GF-D8 (cell line): Measurements from ENCODE around the gene ACAP2.
"Not testable (repeated sequence)": the region's sequence is repeated elsewhere in the genome, so short reads cannot be mapped to it uniquely, and the experiment has no call there.

Experiments
- DNase-seq: peaks from one replicate; lab custom pipeline; 2025; lab: John Stamatoyannopoulos, UW

The ACAP2 gene, protein sequence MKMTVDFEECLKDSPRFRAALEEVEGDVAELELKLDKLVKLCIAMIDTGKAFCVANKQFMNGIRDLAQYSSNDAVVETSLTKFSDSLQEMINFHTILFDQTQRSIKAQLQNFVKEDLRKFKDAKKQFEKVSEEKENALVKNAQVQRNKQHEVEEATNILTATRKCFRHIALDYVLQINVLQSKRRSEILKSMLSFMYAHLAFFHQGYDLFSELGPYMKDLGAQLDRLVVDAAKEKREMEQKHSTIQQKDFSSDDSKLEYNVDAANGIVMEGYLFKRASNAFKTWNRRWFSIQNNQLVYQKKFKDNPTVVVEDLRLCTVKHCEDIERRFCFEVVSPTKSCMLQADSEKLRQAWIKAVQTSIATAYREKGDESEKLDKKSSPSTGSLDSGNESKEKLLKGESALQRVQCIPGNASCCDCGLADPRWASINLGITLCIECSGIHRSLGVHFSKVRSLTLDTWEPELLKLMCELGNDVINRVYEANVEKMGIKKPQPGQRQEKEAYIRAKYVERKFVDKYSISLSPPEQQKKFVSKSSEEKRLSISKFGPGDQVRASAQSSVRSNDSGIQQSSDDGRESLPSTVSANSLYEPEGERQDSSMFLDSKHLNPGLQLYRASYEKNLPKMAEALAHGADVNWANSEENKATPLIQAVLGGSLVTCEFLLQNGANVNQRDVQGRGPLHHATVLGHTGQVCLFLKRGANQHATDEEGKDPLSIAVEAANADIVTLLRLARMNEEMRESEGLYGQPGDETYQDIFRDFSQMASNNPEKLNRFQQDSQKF

DNA sequence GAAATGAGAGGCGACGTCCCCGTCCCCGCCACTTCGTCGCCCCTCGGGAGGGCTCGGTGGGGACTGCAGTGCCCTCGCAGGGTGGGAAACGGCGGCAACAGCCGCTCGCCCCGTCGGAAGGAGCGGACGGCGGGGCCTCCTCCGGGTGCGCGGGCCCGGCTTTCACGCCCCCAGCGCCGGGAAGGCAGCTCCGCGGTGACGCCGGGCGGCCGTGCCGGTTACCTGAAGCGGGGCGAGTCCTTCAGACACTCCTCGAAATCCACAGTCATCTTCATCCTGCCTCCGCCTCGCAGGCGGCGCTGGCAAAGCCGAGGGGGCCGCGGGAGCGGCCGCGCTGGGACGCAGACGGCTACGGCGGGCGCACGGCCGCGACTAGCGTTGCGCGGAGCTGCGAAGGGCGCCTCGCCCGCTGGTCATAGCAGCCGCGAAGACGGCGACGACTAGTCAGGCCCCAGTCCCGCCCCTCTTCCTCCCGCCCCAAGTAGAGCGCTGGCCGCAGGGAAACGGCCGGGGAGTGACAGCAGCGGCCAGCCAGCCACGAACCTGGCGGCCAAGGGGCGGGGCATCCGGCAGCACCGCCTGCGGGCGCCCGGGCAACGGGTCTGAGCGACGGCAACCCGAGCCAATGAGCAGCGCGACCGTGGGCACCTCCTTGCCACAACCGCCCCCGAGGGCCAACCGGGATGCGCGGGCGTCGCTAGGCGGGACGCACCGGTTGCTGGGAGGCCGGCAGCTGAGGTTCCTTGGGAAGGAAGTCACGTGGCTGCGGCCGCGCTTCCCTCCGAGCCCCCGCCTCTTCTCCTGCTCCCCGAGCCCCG is at the start of gene ACAP2:
Gene ACAP2 (minus strand): TSS at position 448 of the 818 bp plus-strand sequence. CDS start 173 bp downstream, at position 275.
- DNase-seq = peak; percentile 98

DNA sequence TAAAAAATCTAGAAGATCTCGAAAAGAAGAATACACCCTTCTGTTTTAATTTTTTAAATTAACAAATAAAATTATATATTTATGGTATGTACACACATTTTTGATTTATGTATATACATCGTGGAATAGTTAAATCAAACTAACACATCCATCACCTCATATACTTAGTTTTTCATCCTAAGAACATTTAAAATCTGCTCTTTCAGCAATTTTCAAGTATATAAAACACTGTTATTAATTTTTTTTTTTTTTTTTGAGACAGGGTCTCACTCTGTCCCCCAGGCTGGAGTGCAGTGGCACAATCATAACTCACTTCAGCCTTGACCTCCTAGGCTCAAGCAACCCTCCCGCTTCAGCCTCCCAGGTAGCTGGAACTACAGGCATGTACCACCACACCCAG is 32.8 kb upstream of the ACAP2 start:
- DNase-seq = no peak

DNA sequence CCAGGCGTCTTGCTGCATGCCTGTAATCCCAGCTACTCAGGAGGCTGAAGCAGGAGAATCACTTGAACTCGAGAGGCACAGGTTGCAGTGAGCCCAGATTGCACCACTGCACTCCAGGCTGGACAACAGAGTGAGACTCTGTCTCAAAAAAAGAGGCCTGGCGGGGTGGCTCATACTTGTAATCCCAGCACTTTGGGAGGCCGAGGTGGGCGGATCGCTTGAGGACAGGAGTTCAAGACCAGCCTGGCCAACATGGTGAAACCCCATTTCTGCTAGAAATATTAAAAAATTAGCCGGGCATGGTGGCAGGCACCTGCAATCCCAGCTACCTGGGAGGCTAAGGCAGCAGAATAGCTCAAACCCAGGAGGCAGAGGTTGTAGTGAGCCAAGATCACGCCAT is 32.3 kb upstream of the ACAP2 start:
- not testable (repeated sequence) for DNase-seq

DNA sequence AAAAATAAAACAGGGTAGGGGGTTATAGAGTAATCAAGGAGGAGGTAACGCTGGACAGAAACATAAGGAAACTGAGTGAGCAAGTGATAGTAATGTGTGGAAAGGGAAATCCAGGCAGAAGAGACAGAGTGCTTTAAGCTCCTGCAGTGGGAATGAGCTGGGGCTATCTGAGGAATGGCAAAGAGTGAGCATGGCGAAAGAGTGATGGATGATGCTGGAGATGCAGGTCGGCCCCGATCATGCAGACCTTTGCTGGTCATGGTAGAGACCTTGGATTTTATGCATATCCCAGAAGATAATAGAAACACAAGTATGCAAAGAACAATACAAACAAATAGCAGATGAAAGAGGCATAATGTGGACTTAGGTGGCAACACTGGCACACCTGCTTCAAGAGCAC is 26.0 kb upstream of the ACAP2 start:
- DNase-seq = no peak

DNA sequence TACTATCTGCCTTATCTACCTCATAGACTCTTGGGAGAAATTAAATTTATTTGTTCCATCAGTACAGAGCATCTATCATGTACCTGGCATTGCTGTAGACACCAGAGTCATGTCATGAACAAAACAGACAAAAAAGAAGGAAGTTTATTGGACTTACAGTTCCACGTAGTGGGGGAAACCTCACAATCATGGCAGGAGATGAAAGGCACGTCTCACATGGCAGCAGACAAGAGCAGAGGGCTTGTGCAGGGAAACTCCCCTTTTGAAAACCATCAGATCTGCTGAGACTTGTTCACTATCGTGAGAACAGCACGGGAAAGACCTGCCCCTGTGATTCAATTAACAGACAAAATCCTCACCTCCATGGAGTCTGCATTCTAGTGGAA is 25.6 kb upstream of the ACAP2 start:
- DNase-seq = no peak

DNA sequence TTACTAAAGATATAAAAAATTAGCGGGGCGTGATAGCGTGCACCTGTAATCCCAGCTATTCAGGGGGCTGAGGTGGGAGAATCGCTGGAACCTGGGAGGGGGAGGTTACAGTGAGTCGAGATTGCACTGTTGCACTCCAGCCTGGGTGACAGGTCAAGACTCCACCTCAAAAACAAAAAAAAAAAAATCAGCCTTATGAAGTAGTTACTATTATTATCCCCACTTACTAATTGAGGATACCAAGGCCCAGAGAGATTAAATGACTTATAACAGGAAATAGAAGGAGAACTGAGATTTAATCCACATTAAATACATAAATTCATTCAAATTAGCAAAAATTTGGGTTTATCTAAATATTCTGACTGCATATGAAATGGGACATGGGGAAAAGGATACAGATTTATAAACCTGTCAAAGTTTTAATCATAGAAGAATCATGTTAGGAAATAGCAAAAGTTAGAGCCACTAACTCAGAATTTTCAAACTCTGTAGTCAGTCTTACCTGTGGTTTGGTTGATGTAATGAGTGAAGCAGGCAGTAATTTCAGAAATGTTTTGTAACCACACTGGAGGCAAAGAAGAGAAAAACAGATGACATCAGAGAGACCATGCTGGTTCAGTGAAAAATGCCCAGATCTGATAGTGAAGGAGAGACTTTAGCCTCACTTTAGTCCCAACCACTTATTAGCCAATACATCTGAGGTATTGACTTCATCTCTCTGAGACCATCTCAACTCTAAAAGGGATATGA is 25.0 kb upstream of the ACAP2 start:
- DNase-seq = no peak

DNA sequence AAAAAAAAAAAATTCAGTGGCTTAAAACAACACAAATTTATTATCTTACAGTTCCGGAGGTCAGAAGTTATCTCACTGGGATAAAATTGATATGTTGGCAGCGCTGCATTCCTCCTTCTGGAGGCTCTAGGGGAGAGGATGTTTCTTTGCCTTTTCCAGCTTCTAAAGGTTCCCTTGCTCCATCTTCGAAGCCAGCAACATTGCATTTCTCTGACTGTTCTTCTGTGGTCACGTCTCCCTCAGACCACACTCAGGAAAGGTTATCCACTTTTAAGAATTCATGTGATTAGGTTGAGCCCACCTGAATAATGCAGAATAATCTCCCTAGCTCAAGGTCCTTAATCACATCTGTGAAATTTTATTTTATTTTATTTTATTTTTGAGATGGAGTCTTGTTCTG is 23.4 kb upstream of the ACAP2 start:
- DNase-seq = no peak

DNA sequence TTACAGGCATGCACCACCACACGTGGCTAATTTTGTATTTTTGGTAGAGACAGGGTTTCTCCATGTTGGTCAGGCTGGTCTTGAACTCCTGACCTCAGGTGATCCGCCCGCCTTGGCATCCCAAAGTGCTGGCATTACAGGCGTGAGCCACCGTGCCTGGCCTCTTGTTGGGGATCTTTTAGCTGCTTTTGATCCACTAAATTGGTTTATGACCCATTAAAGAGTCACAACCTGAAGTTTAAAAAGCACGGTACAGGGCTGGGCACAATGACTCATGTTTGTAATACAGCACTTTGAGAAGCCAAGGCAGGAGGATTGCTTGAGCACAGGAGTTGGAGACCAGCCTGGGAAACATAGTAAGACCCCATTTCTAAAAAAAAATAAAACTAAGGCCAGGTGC is 20.1 kb upstream of the ACAP2 start:
- DNase-seq = not testable (repeated sequence)

DNA sequence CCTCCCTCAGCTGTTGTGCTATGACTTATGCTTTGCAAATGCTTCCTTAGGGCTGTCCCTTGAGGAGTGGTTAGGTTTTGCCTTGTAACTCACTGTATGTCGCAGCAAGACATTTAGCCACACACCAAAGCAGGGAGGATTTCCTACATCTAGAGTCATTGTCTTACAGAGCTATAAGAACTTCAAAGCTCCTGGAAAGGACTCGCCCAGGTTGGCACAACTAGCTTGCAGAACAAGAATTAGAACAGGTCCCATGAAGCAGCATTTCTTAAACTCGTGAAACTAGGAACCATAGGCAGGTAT is 19.4 kb upstream of the ACAP2 start:
- no peak for DNase-seq

DNA sequence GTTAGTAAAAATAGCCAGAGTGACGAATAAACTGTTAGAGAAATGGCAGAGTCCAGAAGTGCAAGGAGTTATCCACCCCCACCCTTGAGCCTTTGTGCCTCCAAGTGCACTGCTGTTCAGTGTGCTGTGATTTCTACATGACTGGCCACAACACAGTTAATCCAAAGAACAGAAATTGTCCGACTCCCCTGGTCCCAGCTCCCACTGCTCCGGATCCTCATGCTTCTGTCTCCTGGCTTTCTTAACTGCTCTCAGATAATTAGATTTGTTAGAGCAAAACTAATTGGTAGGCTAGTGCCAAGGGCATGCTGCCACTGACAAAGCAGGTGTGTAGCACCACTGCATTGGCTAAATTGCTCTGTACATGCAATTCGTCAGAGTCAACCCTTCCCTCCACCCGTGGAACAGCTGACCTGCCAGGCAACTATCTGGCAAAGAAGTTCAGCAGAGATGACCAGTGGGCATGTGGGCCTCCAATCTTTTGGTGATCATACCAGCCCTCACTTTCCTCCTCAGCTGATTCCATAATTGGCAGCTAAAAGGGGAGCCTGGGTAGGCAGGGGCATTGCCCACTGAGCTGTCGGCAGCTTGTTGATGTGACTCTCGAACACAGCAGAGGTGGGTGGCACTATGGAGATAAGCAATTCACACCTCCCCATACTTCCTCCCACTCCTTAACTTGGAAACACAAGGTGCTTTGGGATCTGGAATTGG is 18.9 kb upstream of the ACAP2 start:
- no peak for DNase-seq

DNA sequence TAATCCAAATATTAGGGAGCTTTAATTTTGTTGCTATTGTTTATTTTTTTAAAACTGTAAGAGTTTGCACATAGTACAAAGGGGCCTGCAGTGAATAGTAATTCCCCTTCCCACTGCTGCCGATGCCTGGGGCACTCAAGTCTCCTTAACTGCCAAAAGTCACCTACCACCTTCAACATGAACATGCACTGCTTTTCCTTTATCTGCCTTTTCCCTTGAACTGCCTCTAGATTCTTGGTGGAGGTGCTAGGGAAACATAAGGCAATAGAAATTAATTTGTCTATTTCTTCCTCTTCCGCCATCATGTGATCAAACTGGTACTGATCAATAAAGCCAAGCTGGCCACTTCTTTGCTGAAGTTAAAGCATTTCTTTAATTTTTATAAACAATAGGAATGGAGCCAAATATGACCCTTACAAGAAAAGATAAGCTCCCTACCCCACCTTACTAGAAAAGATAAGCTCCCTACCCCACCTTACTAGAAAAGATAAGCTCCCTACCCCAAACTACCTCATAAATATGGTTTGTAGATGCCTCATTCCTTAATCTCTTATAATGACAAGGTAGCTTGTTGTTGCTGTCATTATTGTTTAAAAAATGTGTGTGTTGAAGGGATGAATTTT is 17.4 kb upstream of the ACAP2 start:
- no peak for DNase-seq

DNA sequence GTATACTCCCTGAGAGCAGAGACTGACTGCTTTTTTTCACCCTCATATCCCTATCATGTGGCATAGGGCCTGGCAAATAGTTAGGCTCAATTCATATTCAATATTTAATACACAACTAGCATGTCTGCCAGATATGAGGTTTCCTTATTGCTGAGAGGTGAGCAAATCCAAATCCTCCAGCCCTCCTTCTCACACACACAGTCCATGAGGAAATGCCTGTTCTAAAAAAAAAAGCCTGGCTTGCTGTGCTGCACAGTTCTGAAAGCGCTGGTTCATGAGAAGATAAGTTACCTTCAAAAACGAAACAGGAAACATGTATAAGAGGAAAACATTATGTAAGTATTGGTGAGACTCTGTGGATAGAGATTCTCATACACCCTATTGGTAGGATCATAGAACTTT is 15.5 kb upstream of the ACAP2 start:
- DNase-seq = peak; percentile 58

DNA sequence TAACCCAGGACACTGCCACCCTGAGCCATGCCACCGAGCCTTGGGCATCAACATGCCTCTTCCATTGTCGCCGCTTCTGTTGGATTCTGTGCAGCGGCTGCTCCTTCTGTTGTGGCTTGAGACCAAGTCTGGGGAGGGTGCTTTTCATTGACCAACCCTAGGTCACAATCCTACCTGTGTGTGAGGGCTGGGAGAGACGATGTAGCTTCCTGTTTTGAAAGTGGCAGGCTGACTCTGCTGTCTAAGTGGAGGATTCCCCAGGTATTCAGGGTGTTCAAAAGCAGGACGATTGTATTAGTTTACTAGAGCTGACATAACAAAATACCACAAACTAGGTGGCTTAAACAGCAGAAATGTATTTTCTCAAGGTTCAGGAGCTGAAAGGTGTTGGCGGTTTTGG is 13.0 kb upstream of the ACAP2 start:
- no peak for DNase-seq

DNA sequence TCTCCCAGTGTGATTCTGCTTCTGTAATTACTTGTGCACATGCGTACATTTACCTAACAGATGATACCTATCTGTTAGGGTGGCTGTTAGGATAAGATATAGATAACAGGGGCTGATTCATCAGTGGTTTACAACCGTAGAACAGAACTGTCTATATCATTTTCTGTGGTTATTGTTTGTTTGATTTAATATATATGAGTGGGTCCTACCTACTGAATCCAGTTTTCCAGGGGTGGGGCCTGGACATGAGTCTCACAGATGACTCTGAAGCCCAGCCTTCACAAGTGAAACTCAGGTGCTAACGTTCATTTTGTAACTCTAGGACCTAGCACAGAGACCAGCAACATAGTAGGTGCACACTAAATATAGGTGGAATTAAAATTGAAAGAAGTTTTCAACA is 10.4 kb upstream of the ACAP2 start:
- DNase-seq = no peak

DNA sequence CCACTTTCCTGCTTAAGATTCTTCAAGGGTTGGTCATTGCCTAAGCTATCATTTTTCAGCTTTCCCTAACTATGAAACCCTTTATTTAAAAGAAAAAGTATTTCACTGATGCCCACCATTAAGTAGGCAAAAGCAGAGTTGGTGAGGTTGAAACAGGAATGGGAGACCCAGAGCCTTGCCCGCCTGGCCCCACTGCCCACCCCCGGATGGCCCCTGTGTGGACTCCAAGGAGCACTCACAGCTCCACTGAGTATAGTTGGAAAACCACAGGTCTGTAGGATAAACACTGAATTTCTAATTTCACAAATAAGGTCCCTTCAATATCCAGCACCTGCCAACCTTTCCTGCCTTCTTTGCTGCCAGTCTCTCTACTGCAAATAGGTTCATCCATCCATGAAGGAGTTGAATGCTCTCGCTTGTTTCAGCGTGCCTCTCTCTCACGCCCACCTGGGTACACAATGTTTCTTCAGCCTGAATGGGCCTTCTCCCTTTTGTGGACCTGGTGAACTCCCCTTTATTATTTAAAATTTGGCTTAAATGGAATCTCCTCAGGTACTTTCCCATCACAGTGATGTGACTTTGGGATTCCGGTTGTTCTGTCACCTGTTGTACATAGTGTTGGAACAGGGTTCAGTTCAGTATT is 8.7 kb upstream of the ACAP2 start:
- no peak for DNase-seq

DNA sequence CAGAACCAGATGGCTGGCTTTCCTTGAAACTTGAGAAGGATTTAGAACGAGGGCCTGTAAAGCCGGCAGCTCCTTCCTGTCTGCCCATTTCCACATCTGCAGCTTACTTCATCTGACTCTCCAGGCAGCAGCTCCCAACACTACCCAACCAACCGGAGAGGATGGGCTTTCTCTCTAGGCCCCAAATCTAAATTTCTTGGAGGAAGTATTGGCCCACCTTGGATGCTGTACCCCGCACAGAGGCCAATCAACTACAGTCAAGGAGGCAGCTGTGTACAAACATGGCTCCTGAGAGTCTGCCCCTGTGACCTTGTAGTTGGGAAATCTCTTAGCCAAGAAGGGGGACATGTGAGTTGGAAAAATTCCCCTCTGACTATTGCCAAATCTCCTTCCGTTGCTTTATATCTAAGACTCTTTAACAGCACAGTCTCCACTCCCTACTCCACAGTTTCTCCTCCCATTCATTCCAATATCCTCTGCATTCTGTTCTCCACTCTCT is 8.0 kb upstream of the ACAP2 start:
- peak; percentile 89 for DNase-seq

DNA sequence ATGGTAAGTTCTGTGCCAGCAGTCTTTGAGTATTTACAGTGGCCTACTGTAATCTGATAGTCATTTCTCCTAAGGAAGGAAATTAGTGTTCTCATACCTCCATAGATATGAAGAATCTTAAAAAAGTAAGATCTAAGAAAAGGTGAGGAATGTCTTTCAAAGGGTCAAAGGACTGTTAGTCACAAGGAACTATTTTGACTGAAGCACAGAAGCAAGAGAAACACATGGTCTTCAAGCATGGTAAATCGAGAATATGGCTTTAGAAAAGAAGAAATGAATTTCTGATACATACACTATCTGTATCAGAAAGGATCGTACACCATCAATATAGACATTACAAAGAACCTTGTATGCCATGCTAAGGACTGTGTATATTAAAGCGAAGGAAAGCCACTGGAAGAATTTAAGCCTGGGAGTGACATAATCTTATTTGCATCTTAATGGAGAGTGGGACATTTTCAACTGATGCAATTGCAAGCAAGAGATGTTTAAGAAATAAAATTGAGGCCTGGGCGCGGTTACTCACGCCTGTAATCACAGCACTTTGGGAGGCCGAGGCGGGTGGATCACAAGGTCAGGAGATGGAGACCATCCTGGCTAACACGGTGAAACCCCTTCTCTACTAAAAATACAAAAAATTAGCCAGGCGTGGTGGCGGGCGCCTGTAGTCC is 5.5 kb upstream of the ACAP2 start:
- DNase-seq = no peak

DNA sequence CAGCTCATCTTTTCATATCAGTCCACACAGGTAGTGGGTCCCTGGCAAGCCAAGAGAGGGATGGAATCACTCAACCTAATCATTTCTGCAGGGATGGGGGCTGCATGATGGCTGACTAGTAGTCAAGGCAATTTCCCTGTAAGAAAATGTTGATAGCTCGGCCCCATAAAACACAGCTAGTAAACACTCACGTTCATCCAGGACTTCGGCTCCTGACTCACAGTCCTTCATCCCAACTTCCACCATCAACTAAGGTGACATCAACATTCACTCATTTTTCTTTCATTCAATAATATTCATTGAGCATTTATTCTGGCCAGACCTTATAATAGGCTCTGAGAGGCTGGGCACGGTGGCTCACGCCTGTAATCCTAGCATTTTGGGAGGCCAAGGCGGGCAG is 4.4 kb upstream of the ACAP2 start:
- DNase-seq = no peak

DNA sequence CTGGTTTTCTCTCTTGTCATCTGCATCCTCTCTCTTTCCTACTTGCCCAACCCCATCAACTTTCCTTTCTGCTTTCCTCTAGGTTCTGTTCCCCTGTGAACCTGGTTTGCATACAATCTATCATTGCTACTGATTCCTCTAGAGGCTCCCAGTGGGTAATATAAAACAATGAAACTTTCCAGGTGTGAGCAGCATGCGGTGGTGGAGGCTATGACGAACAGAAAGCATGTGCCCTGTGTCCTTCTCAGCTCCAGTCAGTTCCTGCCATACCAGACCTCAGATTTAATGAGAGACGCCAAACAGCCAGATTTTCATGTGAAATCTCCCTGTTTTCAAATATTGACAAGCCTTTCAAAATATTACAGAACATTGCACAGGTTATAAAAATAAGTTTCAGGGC is 3.5 kb upstream of the ACAP2 start:
- DNase-seq = no peak

DNA sequence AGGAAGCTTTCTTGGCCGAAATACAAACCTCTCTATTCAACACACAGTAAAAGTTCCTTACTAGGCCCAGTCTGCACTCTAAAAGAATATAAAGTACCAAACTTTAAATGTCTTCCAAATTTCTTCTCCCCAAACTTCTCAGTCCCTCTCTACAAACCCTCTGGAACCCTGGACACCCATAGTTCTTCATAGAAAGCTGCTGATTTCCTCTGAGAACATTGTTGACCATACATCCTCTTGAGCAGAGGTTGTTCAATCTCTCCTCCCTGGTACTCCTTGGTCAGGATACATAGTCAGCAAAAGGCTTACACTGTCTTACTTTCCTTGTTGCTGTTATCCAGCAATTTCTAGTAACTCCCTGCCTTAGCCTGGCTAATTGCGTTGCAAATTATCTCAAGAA is 3.1 kb upstream of the ACAP2 start:
- DNase-seq = no peak
